CD4-positive, CD25-positive, alpha-beta regulatory T cell (primary cell): ENCODE results near the gene METTL2A. TPM values are rescaled to one million over a fixed set of nuclear protein-coding genes. Genes with fewer than 3 reads are reported as not detected.
"Not testable (repeated sequence)": the region's sequence is repeated elsewhere in the genome, so short reads cannot be mapped to it uniquely, and the experiment has no call there.

Experiments
- ATAC-seq, 2 donors: fragments of 150-1000 bp; cut with Tn5 transposase; one replicate each; pipeline ENCODE4 v1.10.0; 2021; ENCODE audit warnings: low read depth in 2 of 2, moderate number of reproducible peaks in 2 of 2, moderate library complexity in 1 of 2
- DNase-seq, 3 donors: peaks; one replicate each; pipeline versions ENCODE4 v3.0.0 to v3.0.0-alpha.2; 2012 to 2022; ENCODE audit warnings: mixed read lengths in 1 of 3
- H3K27ac ChIP-seq: one replicate; pipeline ENCODE4 v1.7.0; 2013; ENCODE audit warnings: mild to moderate bottlenecking, low read length; ENCODE audit not compliant: insufficient read depth, poor library complexity, severe bottlenecking
- H3K27me3 ChIP-seq: one replicate; pipeline ENCODE4 v1.7.0; 2013; ENCODE audit warnings: low read length; ENCODE audit not compliant: control insufficient read depth, insufficient read depth
- H3K36me3 ChIP-seq: one replicate; pipeline ENCODE4 v1.7.0; 2013; ENCODE audit warnings: mild to moderate bottlenecking, low read length, moderate library complexity; ENCODE audit not compliant: control insufficient read depth, insufficient read depth
- H3K4me1 ChIP-seq: 2 replicates; pipeline ENCODE4 v1.7.0; 2013; ENCODE audit warnings: mild to moderate bottlenecking, low read length; ENCODE audit not compliant: insufficient read depth, control insufficient read depth, poor library complexity, severe bottlenecking
- H3K4me3 ChIP-seq: one replicate; pipeline ENCODE4 v1.7.0; 2013; ENCODE audit warnings: low read depth, mild to moderate bottlenecking, low read length, moderate library complexity
- H3K9me3 ChIP-seq, 2 experiments: 1 replicate in 1 of 2; 2 replicates in 1 of 2; pipeline ENCODE4 v1.7.0; 2013; ENCODE audit warnings: low read length in 2 of 2, mild to moderate bottlenecking in 1 of 2, moderate library complexity in 1 of 2; ENCODE audit not compliant: control insufficient read depth in 2 of 2
- H3K27ac Mint-ChIP-seq, 3 donors: one replicate each; pipeline ENCODE4 v1.8.0; 2020 to 2022; ENCODE audit warnings: mild to moderate bottlenecking in 3 of 3, mixed read lengths in 3 of 3, moderate library complexity in 2 of 3
- H3K27me3 Mint-ChIP-seq: one replicate; pipeline ENCODE4 v1.8.0; 2022; ENCODE audit warnings: mild to moderate bottlenecking, mixed read lengths
- H3K36me3 Mint-ChIP-seq: one replicate; pipeline ENCODE4 v1.8.0; 2020; ENCODE audit warnings: mixed read lengths
- H3K4me1 Mint-ChIP-seq, 4 donors: one replicate each; pipeline ENCODE4 v1.8.0; 2020 to 2022; ENCODE audit warnings: mixed read lengths in 4 of 4, mild to moderate bottlenecking in 1 of 4
- H3K4me3 Mint-ChIP-seq, 4 donors: one replicate each; pipeline ENCODE4 v1.8.0; 2020 to 2022; ENCODE audit warnings: mild to moderate bottlenecking in 4 of 4, mixed read lengths in 4 of 4, moderate library complexity in 3 of 4
- H3K9me3 Mint-ChIP-seq, 7 donors: one replicate each; pipeline ENCODE4 v1.8.0; 2020 to 2022; ENCODE audit warnings: mixed read lengths in 7 of 7, mild to moderate bottlenecking in 3 of 7, moderate library complexity in 2 of 7
- polyA plus RNA-seq, 4 donors: library from polyadenylated mRNA; unstranded; fragments of 300-500 nt; fragmentation: Illumina TruSeq; gene quantifications; one replicate each; pipeline ENCODE4 v1.2.3, GENCODE V29; 2021
- total RNA-seq: library from RNA; stranded (reverse); gene quantifications from one replicate; pipeline ENCODE4 v1.2.3, GENCODE V29; 2022

Gene METTL2A
- total and polyA plus RNA-seq, 5 donors from 2014 or later: 10.4 to 12.9 (median 12.1) TPM

DNA sequence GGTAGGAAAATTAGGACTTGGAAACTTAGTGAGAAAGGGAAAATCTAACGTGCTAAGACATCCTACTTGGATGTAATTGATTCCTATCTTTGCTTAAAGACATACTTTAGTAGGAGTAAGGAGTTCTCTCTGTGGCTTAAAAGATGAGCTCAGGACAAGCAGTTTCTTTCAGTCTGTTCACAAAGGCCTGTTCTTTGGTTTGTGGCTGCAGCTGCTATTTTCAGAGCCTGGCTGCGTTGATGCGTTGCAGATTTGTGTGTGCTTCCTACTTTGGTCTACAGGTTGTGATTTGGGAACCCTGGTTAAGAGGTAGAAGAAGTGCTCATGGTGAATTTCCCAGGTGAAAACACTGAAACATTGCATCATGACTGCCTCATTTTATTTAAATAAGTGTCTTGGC lies 30.4 kb downstream of the METTL2A start:
- not testable (repeated sequence) for H3K4me1 ChIP-seq, H3K36me3 Mint-ChIP-seq, H3K27me3 ChIP-seq, H3K4me3 ChIP-seq, H3K4me3 Mint-ChIP-seq, H3K9me3 Mint-ChIP-seq, H3K27ac ChIP-seq, ATAC-seq, H3K27me3 Mint-ChIP-seq, DNase-seq, H3K36me3 ChIP-seq, H3K9me3 ChIP-seq
- peaks cover 8 to 12% (median 9%) of the 10 kb centered on the region in 4 donors for H3K4me1 Mint-ChIP-seq
- H3K27ac Mint-ChIP-seq: peak overlapping the region in 2 of 3 donors; percentile 3 to 48

DNA sequence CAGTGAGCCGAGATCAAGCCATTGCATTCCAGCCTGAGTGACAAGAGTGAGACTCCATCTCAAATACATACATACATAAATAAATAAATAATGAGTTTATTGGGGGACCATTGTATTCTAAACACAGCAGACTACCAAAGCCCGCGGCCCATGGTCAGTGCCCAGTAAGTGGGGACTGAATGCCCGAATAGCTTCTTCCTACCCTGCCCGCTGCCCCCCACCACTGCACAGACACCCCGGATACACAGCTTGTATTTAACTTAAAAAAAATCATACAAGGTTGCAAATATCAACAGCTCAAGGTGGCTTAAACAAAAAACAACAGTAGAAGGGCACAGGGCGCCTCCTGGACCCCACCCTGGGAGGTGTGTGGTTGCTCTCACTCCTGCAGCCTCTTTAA lies 32.3 kb downstream of the METTL2A start:
- Histone ChIP-seq H3K27me3 (no peaks in the 10 kb centered on the region), H3K4me1 (no peaks in the 10 kb centered on the region), H3K27ac (no peak overlapping the region), H3K9me3 (no peaks in the 10 kb centered on the region), H3K36me3 (no peaks in the 10 kb centered on the region), H3K4me3 (no peak overlapping the region)
- ATAC-seq (no peak), DNase-seq (no peak)
- peaks cover 4% of the 10 kb centered on the region for H3K36me3 Mint-ChIP-seq
- H3K9me3 Mint-ChIP-seq: no peaks in the 10 kb centered on the region
- peaks cover under 1% of the 10 kb centered on the region for H3K27me3 Mint-ChIP-seq
- H3K27ac Mint-ChIP-seq: no peak overlapping the region
- no peak overlapping the region for H3K4me3 Mint-ChIP-seq
- H3K4me1 Mint-ChIP-seq: peaks cover 8 to 12% (median 9%) of the 10 kb centered on the region in 4 donors

DNA sequence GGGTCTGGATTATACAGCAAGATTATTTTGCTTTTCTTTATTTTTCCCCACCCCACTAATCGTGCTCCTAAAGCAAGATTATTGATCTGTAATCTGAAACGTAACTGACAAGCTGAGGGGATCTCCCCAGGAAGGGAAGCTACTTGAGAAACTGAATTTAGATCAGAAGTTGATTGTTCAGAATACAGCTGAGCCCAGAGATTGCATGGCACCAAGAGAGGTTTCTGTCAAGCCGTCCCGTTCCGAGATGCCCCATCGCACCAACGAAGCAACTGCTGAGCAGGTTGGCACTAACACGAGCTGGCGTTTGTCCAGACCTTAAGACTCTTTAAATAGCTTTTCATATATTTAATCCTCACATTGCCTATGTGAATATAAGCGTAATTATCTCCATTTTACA lies 34.8 kb downstream of the METTL2A start:
- not testable (repeated sequence) for H3K27me3 ChIP-seq, H3K4me1 ChIP-seq, H3K4me3 ChIP-seq, H3K9me3 Mint-ChIP-seq, H3K4me3 Mint-ChIP-seq, ATAC-seq, H3K36me3 ChIP-seq, H3K36me3 Mint-ChIP-seq, H3K27ac ChIP-seq, H3K27me3 Mint-ChIP-seq, DNase-seq, H3K9me3 ChIP-seq
- Mint-ChIP-seq H3K27ac (peak overlapping the region in 1 of 3 donors; percentile 55), H3K4me1 (peaks cover 5 to 11% (median 8%) of the 10 kb centered on the region in 4 donors)

DNA sequence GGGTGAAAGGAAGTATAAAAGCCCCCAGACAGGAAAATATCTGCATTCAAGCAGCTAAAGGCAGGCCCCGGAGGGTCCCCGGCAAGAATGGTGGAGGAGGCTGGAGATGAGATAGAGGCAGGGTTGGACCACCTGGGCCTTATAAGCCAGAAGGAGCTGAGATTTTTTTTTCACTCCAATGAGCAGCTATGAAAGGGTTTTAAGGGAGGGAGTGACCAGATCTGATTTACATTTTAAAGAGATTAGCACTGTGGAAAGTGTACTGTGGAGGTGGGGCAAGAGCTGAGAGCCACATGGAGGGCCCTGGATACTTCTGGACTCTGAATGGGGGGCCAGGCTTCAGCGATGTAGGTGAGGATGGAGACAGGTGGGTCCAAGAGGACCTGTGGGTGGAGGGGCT lies 40.7 kb downstream of the METTL2A start:
- H3K4me3 Mint-ChIP-seq, H3K27ac Mint-ChIP-seq, H3K4me1 ChIP-seq, H3K27me3 Mint-ChIP-seq, ATAC-seq, H3K9me3 ChIP-seq, H3K4me3 ChIP-seq, H3K36me3 Mint-ChIP-seq, H3K9me3 Mint-ChIP-seq, H3K27me3 ChIP-seq, DNase-seq, H3K27ac ChIP-seq, H3K36me3 ChIP-seq, H3K4me1 Mint-ChIP-seq: not testable (repeated sequence)

DNA sequence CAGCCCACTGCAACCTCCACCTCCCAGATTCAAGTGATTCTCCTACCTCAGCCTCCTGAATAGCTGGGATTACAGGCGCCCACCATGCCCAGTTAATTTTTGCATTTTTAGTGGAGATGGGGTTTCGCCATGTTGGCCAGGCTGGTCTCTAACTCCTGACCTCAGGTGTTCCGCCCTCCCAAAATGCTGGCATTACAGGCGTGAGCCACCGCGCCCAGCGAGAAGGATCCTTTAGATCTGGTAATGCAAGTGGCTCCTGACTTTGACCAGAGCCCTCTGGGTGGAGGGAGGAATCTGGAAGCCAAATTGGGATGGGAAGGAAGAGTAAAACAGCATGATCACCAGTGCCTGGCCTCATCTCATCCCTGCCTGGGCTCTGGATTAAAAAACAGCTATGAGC lies 41.6 kb downstream of the METTL2A start:
- not testable (repeated sequence) for H3K4me3 Mint-ChIP-seq, H3K27me3 Mint-ChIP-seq, H3K27me3 ChIP-seq, H3K9me3 ChIP-seq, ATAC-seq, H3K27ac ChIP-seq, H3K27ac Mint-ChIP-seq, H3K4me1 Mint-ChIP-seq, DNase-seq, H3K36me3 ChIP-seq, H3K4me1 ChIP-seq, H3K4me3 ChIP-seq, H3K36me3 Mint-ChIP-seq, H3K9me3 Mint-ChIP-seq

DNA sequence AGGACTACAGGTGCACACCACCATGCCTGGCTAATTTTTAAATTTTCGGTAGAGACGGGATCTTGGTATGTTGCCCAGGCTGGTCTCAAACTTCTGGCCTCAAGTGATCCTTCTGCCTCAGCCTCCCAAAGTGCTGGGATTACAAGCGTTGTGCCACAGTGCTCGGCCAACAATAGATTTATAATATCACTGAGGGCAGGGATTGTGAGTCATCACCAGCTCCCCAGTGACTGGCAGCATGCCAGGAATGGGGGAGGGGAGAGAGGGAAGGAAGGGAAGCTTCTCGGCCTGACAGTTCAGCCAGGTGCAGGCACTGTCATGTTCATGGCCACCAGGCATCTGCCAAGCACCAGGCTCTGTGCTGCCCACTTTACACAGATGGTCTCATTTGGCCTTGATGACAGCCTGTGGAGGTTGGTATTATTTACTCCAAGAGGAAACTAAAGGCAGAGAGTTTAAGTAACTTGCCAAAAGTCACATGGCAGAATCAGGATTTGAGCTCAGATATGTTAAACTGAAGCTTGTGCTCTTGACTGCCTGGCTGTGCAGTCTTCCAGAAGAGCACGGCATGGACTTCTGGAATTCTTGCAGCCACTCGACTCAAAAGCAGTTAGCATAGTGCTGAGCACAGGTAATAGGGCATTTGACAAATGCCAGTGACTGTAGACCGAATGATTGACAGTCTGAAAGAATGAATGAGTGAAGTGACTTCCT lies 47.1 kb downstream of the METTL2A start:
- ATAC-seq (peak; percentile 46 to 52), DNase-seq (peak; percentile 16 to 33 (median 29))
- H3K36me3 ChIP-seq, H3K4me3 Mint-ChIP-seq, H3K27me3 Mint-ChIP-seq, H3K27ac ChIP-seq, H3K36me3 Mint-ChIP-seq, H3K27me3 ChIP-seq, H3K4me3 ChIP-seq, H3K4me1 ChIP-seq, H3K9me3 ChIP-seq, H3K9me3 Mint-ChIP-seq: not testable (repeated sequence)
- Mint-ChIP-seq H3K4me1 (peaks cover 0 to 14% (median 4%) of the 10 kb centered on the region in 4 donors), H3K27ac (peak overlapping the region in 2 of 3 donors; percentile 60 to 66)

DNA sequence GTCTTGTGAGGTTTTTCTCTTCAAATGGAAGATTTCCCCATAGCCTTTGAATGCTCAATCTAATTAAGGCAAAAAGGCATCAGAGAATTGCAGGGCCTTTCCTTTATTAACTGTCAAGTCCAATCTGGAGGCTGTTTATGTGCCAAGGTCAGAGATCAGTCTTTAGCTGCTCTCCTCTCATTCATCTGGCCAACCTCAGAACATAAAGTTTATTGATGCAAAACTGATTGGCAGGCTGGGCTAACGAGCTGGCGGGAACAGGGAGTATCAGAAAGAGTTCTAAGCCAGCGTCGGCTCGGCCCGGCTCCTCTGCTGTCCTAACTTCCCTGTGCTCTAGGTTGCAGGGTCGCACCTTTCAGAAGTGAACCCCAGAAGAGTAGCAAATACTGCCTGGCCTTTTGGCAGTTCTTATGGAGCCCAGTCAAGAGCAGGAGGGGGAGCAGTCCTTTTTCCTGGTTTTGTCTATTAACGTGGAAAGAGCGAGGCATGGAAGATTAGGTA lies 47.7 kb downstream of the METTL2A start:
- not testable (repeated sequence) for H3K36me3 Mint-ChIP-seq

More for the DNA sequence above, 47.7 kb downstream of the METTL2A start:
- not testable (repeated sequence) for ATAC-seq, H3K36me3 ChIP-seq, H3K27me3 Mint-ChIP-seq, DNase-seq, H3K9me3 ChIP-seq, H3K4me1 ChIP-seq, H3K27ac ChIP-seq, H3K9me3 Mint-ChIP-seq, H3K4me3 Mint-ChIP-seq, H3K4me3 ChIP-seq, H3K27me3 ChIP-seq
- H3K4me1 Mint-ChIP-seq: peaks cover 0 to 14% (median 4%) of the 10 kb centered on the region in 4 donors
- peak overlapping the region in 2 of 3 donors; percentile 26 to 60 for H3K27ac Mint-ChIP-seq
